GM23248 (cell line): ENCODE measurements around the gene SCAPER.

ENCODE experiments used
- EZH2 ChIP-seq: fragments of 200-600 bp; sonication (generic); IDR thresholded peaks from 2 replicates; pipeline ENCODE4 v1.6.1; 2018; ENCODE audit warnings: antibody characterized with exemption, mild to moderate bottlenecking; ENCODE audit not compliant: insufficient read depth, poor library complexity, severe bottlenecking
- EZH2phosphoT487 ChIP-seq: fragments of 200-600 bp; sonication (generic); IDR thresholded peaks from 2 replicates; pipeline ENCODE4 v1.6.1; 2018; ENCODE audit warnings: antibody characterized with exemption, moderate library complexity, mild to moderate bottlenecking, low read depth; ENCODE audit not compliant: insufficient read depth

- TF ChIP-seq EZH2 (no peak), EZH2phosphoT487 (no peak)
Observed at GRCh38 chr15:76582550-76582949, 322.6 kb downstream of the SCAPER start.
